Neural cell (in vitro differentiated cells): ENCODE results near the gene NME3. TPM values are rescaled to one million over a fixed set of nuclear protein-coding genes. Genes with fewer than 3 reads are reported as not detected.

ENCODE experiments used
- H2AFZ ChIP-seq: fragments of 200-600, 300-800 bp; sonication (generic), shearing (Covaris generic); 2 replicates; pipeline ENCODE4 v1.6.0; 2014; ENCODE audit warnings: low read depth, mild to moderate bottlenecking, antibody characterized with exemption, low read length, moderate library complexity
- H3F3A ChIP-seq: fragments of 200-600 bp; shearing (Covaris generic); 2 replicates; pipeline ENCODE4 v1.6.1; 2016; ENCODE audit warnings: mild to moderate bottlenecking, moderate library complexity, mixed read lengths, antibody characterized with exemption, low read length; ENCODE audit not compliant: insufficient read depth, poor library complexity, severe bottlenecking
- H3K27ac ChIP-seq: fragments of 200-600, 300-800 bp; sonication (generic), shearing (Covaris generic); 2 replicates; pipeline ENCODE4 v1.5.1; 2014; ENCODE audit warnings: mild to moderate bottlenecking, low read length, moderate library complexity
- H3K27me3 ChIP-seq: fragments of 300-800, 200-600 bp; sonication (generic), shearing (Covaris generic); 2 replicates; pipeline ENCODE4 v1.6.0; 2014; ENCODE audit warnings: mild to moderate bottlenecking, low read depth, low read length, moderate library complexity; ENCODE audit not compliant: insufficient read depth
- H3K36me3 ChIP-seq: fragments of 300-800, 200-600 bp; sonication (generic), shearing (Covaris generic); 2 replicates; pipeline ENCODE4 v1.5.1; 2014; ENCODE audit warnings: mild to moderate bottlenecking, antibody characterized with exemption, low read length, moderate library complexity; ENCODE audit not compliant: insufficient read depth
- H3K4me2 ChIP-seq: fragments of 300-800, 200-600 bp; sonication (generic), shearing (Covaris generic); 2 replicates; pipeline ENCODE4 v1.6.0; 2014; ENCODE audit warnings: mild to moderate bottlenecking, low read length
- H3K4me3 ChIP-seq: fragments of 300-800, 200-600 bp; sonication (generic), shearing (Covaris generic); 2 replicates; pipeline ENCODE4 v1.5.1; 2014; ENCODE audit warnings: mild to moderate bottlenecking, low read length, moderate library complexity
- H3K79me2 ChIP-seq: fragments of 200-600 bp; shearing (Covaris generic); replicated peaks from 2 replicates; pipeline ENCODE4 v1.6.0; 2014; ENCODE audit warnings: mild to moderate bottlenecking, low read length, moderate library complexity; ENCODE audit not compliant: insufficient read depth
- H3K9ac ChIP-seq: fragments of 300-800, 200-600 bp; sonication (generic), shearing (Covaris generic); 2 replicates; pipeline ENCODE4 v1.6.1; 2016; ENCODE audit warnings: mild to moderate bottlenecking, low read length, mixed read lengths
- H3K9me2 ChIP-seq: fragments of 200-600 bp; shearing (Covaris generic); 2 replicates; pipeline ENCODE4 v1.6.1; 2016; ENCODE audit warnings: mild to moderate bottlenecking, low read length, mixed read lengths; ENCODE audit not compliant: insufficient read depth
- H3K9me3 ChIP-seq: fragments of 200-600, 300-800 bp; sonication (generic), shearing (Covaris generic); 2 replicates; pipeline ENCODE4 v1.6.1; 2016; ENCODE audit warnings: mild to moderate bottlenecking, mixed run types, low read length, moderate library complexity, mixed read lengths
- H4K20me1 ChIP-seq: fragments of 200-600 bp; shearing (Covaris generic); 2 replicates; pipeline ENCODE4 v1.6.1; 2016; ENCODE audit warnings: mild to moderate bottlenecking, mixed run types; ENCODE audit not compliant: insufficient read depth
- CTCF ChIP-seq: fragments of 450-650 bp; IDR thresholded peaks from 2 replicates; pipeline ENCODE4 v1.5.1; 2014; ENCODE audit warnings: antibody characterized with exemption, mild to moderate bottlenecking, moderate library complexity; ENCODE audit not compliant: poor library complexity, severe bottlenecking
- EP300 ChIP-seq: fragments of 450-650 bp; conservative IDR thresholded peaks from 2 replicates; pipeline ENCODE4 v1.6.1; 2014; ENCODE audit warnings: antibody characterized with exemption, mild to moderate bottlenecking, moderate library complexity; ENCODE audit not compliant: poor library complexity, severe bottlenecking
- EZH2 ChIP-seq: fragments of 200-600, 300-800 bp; shearing (Covaris generic), sonication (generic); IDR thresholded peaks from 2 replicates; pipeline ENCODE4 v1.6.1; 2014; ENCODE audit warnings: antibody characterized with exemption, low read length, borderline replicate concordance, mild to moderate bottlenecking; ENCODE audit not compliant: insufficient read depth, poor library complexity, severe bottlenecking
- MXI1 ChIP-seq: fragments of 450-650 bp; conservative IDR thresholded peaks from 2 replicates; pipeline ENCODE4 v1.6.1; 2014; ENCODE audit warnings: antibody characterized with exemption, mild to moderate bottlenecking; ENCODE audit not compliant: poor library complexity, severe bottlenecking
- POLR2AphosphoS5 ChIP-seq: IDR thresholded peaks from 2 replicates; pipeline ENCODE4 v1.6.1; 2012
- RAD21 ChIP-seq: fragments of 450-650 bp; conservative IDR thresholded peaks from 2 replicates; pipeline ENCODE4 v1.6.1; 2014; ENCODE audit warnings: antibody characterized with exemption, mild to moderate bottlenecking, moderate library complexity
- SMC3 ChIP-seq: fragments of 450-650 bp; conservative IDR thresholded peaks from 2 replicates; pipeline ENCODE4 v1.6.1; 2014; ENCODE audit warnings: antibody characterized with exemption, mild to moderate bottlenecking, moderate library complexity; ENCODE audit not compliant: poor library complexity
- TAF1 ChIP-seq: IDR thresholded peaks from 2 replicates; pipeline ENCODE4 v1.6.1; 2012; ENCODE audit warnings: low read depth
- polyA plus RNA-seq: library from polyadenylated mRNA; depleted of rRNA; stranded (reverse); fragments of >200 nt; gene quantifications from 2 replicates; pipeline ENCODE4 v1.2.3, GENCODE V29; 2014
- TF ChIP-seq, protein P1 (sequence below): IDR thresholded peaks from 2 replicates; pipeline ENCODE4 v1.6.1; 2012; ENCODE audit warnings: borderline replicate concordance

Gene NME3
- polyA plus RNA-seq, 1 donor from 2014 or later, result 102 TPM

DNA sequence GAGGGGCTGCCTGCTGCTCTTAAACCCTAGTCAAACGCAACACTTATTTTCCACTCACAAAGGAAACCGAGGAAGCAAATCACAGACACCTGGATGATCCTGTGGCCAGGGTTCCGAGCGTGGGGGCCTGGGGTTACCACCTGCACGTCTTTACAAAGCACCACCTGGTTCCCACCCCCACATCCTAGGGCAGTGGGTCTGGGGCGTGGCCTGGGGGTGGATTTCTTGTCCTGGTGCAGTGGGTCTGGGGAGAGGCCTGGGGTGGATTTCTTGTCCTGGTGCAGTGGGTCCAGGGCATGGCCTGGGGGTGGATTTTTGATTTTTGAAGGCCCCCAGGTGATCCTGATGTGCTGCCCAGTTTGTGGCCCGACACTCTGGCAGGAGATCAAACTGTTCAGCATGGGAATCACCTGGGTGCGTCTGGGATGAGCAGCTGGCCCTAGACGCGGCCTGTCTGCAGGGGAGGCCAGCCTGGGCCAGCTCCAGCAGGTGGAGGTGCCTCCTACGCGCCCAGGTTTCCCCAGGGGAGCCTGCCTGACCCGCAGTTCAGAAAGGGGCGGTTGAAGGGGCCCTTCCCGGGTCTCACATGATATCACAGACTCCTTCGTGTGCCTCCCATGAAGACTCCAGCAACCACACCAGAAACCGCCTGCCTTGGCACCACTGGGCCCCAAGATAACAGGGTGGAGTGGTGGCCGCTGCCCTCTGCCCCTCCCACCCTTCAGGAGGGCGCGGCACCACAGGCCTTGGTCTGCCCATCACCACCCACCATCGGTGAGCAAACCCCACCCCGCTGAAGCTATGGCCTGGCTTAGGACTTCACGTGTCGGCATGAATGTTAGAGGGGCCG lies 49.0 kb upstream of the NME3 start:
- Histone ChIP-seq H3F3A (no peaks in the 10 kb centered on the region), H3K4me3 (no peak overlapping the region), H3K9ac (no peak overlapping the region), H3K36me3 (no peaks in the 10 kb centered on the region), H3K9me3 (no peaks in the 10 kb centered on the region), H2AFZ (no peak overlapping the region), H3K9me2 (no peaks in the 10 kb centered on the region), H3K27me3 (no peaks in the 10 kb centered on the region), H4K20me1 (no peaks in the 10 kb centered on the region), H3K27ac (no peak overlapping the region), H3K4me2 (no peak overlapping the region), H3K79me2 (peaks cover 5% of the 10 kb centered on the region)
- no peak for TF ChIP-seq EZH2
- no peak for TF ChIP-seq RAD21
- no peak for TF ChIP-seq SMC3
- TF ChIP-seq MXI1, result no peak
- no peak for TF ChIP-seq TAF1
- no peak for TF ChIP-seq EP300
- TF ChIP-seq POLR2AphosphoS5, result no peak
- TF ChIP-seq CTCF, result no peak
- TF ChIP-seq, protein P1, sequence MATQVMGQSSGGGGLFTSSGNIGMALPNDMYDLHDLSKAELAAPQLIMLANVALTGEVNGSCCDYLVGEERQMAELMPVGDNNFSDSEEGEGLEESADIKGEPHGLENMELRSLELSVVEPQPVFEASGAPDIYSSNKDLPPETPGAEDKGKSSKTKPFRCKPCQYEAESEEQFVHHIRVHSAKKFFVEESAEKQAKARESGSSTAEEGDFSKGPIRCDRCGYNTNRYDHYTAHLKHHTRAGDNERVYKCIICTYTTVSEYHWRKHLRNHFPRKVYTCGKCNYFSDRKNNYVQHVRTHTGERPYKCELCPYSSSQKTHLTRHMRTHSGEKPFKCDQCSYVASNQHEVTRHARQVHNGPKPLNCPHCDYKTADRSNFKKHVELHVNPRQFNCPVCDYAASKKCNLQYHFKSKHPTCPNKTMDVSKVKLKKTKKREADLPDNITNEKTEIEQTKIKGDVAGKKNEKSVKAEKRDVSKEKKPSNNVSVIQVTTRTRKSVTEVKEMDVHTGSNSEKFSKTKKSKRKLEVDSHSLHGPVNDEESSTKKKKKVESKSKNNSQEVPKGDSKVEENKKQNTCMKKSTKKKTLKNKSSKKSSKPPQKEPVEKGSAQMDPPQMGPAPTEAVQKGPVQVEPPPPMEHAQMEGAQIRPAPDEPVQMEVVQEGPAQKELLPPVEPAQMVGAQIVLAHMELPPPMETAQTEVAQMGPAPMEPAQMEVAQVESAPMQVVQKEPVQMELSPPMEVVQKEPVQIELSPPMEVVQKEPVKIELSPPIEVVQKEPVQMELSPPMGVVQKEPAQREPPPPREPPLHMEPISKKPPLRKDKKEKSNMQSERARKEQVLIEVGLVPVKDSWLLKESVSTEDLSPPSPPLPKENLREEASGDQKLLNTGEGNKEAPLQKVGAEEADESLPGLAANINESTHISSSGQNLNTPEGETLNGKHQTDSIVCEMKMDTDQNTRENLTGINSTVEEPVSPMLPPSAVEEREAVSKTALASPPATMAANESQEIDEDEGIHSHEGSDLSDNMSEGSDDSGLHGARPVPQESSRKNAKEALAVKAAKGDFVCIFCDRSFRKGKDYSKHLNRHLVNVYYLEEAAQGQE, result no peak

DNA sequence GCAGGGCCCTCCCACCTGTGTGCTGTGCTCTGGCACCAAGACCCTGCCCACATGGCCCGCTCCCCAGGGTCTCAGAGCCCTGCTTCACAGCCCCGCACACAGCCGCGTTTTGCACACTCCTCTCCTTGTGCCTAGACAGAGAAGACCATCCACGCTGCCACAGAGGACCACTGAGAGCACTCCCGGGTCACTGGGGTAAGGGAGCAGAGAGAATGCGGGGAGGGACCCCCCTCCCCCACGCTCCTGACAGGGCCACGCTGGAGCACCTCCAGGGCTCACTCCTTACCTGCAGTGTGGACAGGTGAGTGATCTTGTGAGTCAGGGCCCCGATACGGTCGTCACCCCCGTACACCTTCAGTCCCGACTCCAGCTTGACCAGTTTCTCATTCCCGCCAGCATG lies 48.3 kb upstream of the NME3 start:
- TF ChIP-seq EP300, result no peak
- no peak for TF ChIP-seq SMC3
- no peak for TF ChIP-seq POLR2AphosphoS5
- no peak for TF ChIP-seq TAF1
- TF ChIP-seq CTCF, result no peak
- TF ChIP-seq EZH2, result no peak
- no peak for TF ChIP-seq RAD21
- no peak for TF ChIP-seq MXI1
- TF ChIP-seq, protein P1, result no peak
- H3K79me2 ChIP-seq, result peaks cover under 1% of the 10 kb centered on the region
- H3K9ac ChIP-seq, result no peak overlapping the region
- H3F3A ChIP-seq, result no peaks in the 10 kb centered on the region
- H3K27ac ChIP-seq, result no peak overlapping the region
- H3K9me2 ChIP-seq, result no peaks in the 10 kb centered on the region
- H3K9me3 ChIP-seq, result no peaks in the 10 kb centered on the region
- H2AFZ ChIP-seq, result no peak overlapping the region
- H4K20me1 ChIP-seq, result no peaks in the 10 kb centered on the region
- H3K4me3 ChIP-seq, result no peak overlapping the region
- H3K27me3 ChIP-seq, result no peaks in the 10 kb centered on the region
- H3K36me3 ChIP-seq, result no peaks in the 10 kb centered on the region
- no peak overlapping the region for H3K4me2 ChIP-seq
